GM12865 (cell line): ENCODE results near the gene SNX24.

Source experiments
- DNase-seq: peaks from one replicate; pipeline ENCODE4 v3.0.0; 2010; ENCODE audit warnings: low read depth
- H3K4me3 ChIP-seq: 2 replicates; pipeline ENCODE4 v1.5.1; 2011; ENCODE audit warnings: mild to moderate bottlenecking, low read depth, low read length, control low read depth
- CTCF ChIP-seq: IDR thresholded peaks from 2 replicates; pipeline ENCODE4 v1.5.1; 2011; ENCODE audit warnings: low read length, control low read depth, low read depth, inconsistent platforms; ENCODE audit not compliant: insufficient read depth; ENCODE audit errors: missing control alignments

The SNX24 gene

GRCh38 chr5:123051206-123051605, 205.8 kb downstream of the SNX24 start:
- DNase-seq = no peak
- TF ChIP-seq CTCF = no peak
- H3K4me3 ChIP-seq = no peak overlapping the region
